H1 (cell line): ENCODE measurements around the gene COPG1. TPM values are rescaled to one million over a fixed set of nuclear protein-coding genes. Genes with fewer than 3 reads are reported as not detected.

Experiments used
- GABPA ChIP-seq: IDR thresholded peaks from 2 replicates; pipeline ENCODE4 v1.6.1; 2011; ENCODE audit warnings: mild to moderate bottlenecking, low read length, moderate library complexity, borderline replicate concordance; ENCODE audit not compliant: insufficient read depth
- JUND ChIP-seq: IDR thresholded peaks from 2 replicates; pipeline ENCODE4 v1.6.1; 2011; ENCODE audit warnings: mild to moderate bottlenecking, improper control_type of control experiment, low read length
- ZNF274 ChIP-seq: IDR thresholded peaks from 2 replicates; pipeline ENCODE4 v1.7.0; 2012; ENCODE audit warnings: low read length, borderline replicate concordance; ENCODE audit errors: extremely low read depth
- polyA plus RNA-seq, 7 experiments: library from polyadenylated mRNA; depleted of rRNA in 3 of 7; stranded (reverse) in 5 of 7; unstranded in 2 of 7; fragments of >200 nt in 5 of 7; fragments of 200-250 nt in 2 of 7; gene quantifications; 1 replicate in 5 of 7; 2 replicates in 1 of 7; 4 replicates in 1 of 7; pipeline versions ENCODE4 v1.2.1 to v1.2.3, GENCODE V29; 2011 to 2013; ENCODE audit warnings: missing spikeins in 2 of 7, mixed read lengths in 2 of 7
- total RNA-seq: library from RNA; stranded (reverse); fragmentation: NEBNext Ultra II Directional; extraction: Animal tissue kit (Norgen Biotek cat#: 25700); gene quantifications from 2 replicates; pipeline ENCODE4 v1.2.1, GENCODE V29; 2021
- TF ChIP-seq, protein P1 (sequence below): IDR thresholded peaks from 2 replicates; pipeline ENCODE4 v1.6.1; 2012; ENCODE audit warnings: inconsistent platforms

COPG1 gene
- total and polyA plus RNA-seq, 2 of the 8 experiments (the other 6 are each of a cell fraction or from before 2014, with no cell fraction given) = 52.7 to 106 TPM

DNA sequence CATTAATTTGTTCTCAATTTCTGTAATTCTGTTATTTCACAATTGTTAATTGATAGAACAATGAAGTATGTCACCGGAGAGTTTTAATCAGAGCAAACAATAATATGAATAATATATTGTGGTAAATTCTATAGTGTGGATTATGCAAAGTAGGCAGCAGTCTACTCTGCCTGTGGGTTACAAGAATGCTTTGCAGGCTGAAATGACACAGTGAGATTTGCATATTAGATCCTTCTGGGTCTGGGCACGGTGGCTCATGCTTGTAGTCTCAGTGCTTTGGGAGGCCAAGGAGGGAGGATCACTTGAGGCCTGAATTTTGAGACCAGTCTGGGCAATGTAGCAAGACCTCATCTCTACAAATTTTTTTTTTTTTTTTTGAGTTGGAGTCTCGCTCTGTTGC lies 12.5 kb downstream of the COPG1 start (continued):
- TF ChIP-seq, protein P1, sequence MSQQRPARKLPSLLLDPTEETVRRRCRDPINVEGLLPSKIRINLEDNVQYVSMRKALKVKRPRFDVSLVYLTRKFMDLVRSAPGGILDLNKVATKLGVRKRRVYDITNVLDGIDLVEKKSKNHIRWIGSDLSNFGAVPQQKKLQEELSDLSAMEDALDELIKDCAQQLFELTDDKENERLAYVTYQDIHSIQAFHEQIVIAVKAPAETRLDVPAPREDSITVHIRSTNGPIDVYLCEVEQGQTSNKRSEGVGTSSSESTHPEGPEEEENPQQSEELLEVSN = no peak
- TF ChIP-seq JUND (no peak), GABPA (no peak), ZNF274 (no peak)
